HG02970 (cell line): ENCODE data around the gene RHOXF2B.

Experiments used
- ATAC-seq: cut with Tn5 transposase; IDR thresholded peaks from one replicate; pipeline ENCODE4 v1.9.1; 2021; ENCODE audit warnings: mild to moderate bottlenecking, moderate library complexity, moderate number of reproducible peaks; ENCODE audit not compliant: unreplicated experiment, low FRiP score

The RHOXF2B gene

GRCh38 chrX:120022763-120023162 lies 54.7 kb downstream of the RHOXF2B start:
- ATAC-seq = no peak
